NCI-H1105 treated with DMSO at 0.1 percent for 48 hours (cell line): ENCODE data around the gene CDK11A.

Source experiments
- DNase-seq: peaks from one replicate; lab custom pipeline; 2025; lab: John Stamatoyannopoulos, UW

Gene CDK11A

GRCh38 chr1:1724035-1724864, at the start of gene CDK11A:
Gene CDK11A, minus strand, starts transcription at chr1:1724357. Its CDS starts 1,539 bp downstream, at chr1:1722818.
- DNase-seq, result peak; percentile 97

- DNase-seq, result no peak
Measured at GRCh38 chr1:1773874-1774273, 49.7 kb upstream of the CDK11A start.

- DNase-seq, result no peak
Measured at GRCh38 chr1:1771096-1771495, 46.9 kb upstream of the CDK11A start.

- no peak for DNase-seq
Measured at GRCh38 chr1:1770102-1770501, 45.9 kb upstream of the CDK11A start.

- DNase-seq, result no peak
Measured at GRCh38 chr1:1768249-1768992, 44.3 kb upstream of the CDK11A start.

GRCh38 chr1:1764876-1765470, 40.8 kb upstream of the CDK11A start:
- no peak for DNase-seq

GRCh38 chr1:1763657-1764621, 39.8 kb upstream of the CDK11A start:
- no peak for DNase-seq

- DNase-seq, result no peak
Measured at GRCh38 chr1:1761504-1762376, 37.6 kb upstream of the CDK11A start.

- DNase-seq, result no peak
Measured at GRCh38 chr1:1760715-1761114, 36.6 kb upstream of the CDK11A start.

GRCh38 chr1:1760345-1760650, 36.1 kb upstream of the CDK11A start:
- no peak for DNase-seq

GRCh38 chr1:1759456-1760344, 35.5 kb upstream of the CDK11A start:
- no peak for DNase-seq

GRCh38 chr1:1758692-1759455, 34.7 kb upstream of the CDK11A start:
- no peak for DNase-seq

GRCh38 chr1:1758059-1758621, 34.0 kb upstream of the CDK11A start:
- no peak for DNase-seq

GRCh38 chr1:1757422-1758058, 33.4 kb upstream of the CDK11A start:
- DNase-seq, result no peak

GRCh38 chr1:1756661-1757421, 32.7 kb upstream of the CDK11A start:
- DNase-seq, result no peak

GRCh38 chr1:1755852-1756251, 31.7 kb upstream of the CDK11A start:
- no peak for DNase-seq

- DNase-seq, result no peak
Measured at GRCh38 chr1:1755426-1755825, 31.3 kb upstream of the CDK11A start.
